Activated CD4-positive, alpha-beta T cell treated with anti-CD3 and anti-CD28 coated beads, Interleukin-2, amount 10 ng/mL, durations not matched to agents 7 days and 5 days (primary cell): ENCODE results near the gene MOB4. TPM values are rescaled to one million over a fixed set of nuclear protein-coding genes. Genes with fewer than 3 reads are reported as not detected.
"Not testable (repeated sequence)": the region's sequence is repeated elsewhere in the genome, so short reads cannot be mapped to it uniquely, and the experiment has no call there.

ENCODE experiments used
- CTCF ChIA-PET: fragments of 350-600 bp; sonication (Branson Sonifier 250); formaldehyde crosslinking; loops from one replicate; lab custom pipeline; 2021; ENCODE audit warnings: antibody characterized with exemption; lab: Charles Lee
- POLR2A ChIA-PET: fragments of 350-600 bp; sonication (Branson Sonifier 250); formaldehyde crosslinking; loops from one replicate; lab custom pipeline; 2021; ENCODE audit warnings: antibody characterized with exemption; lab: Charles Lee
- DNase-seq: peaks from one replicate; pipeline ENCODE4 v3.0.0-alpha.2; 2020
- H3K27ac Mint-ChIP-seq: one replicate; pipeline ENCODE4 v1.8.0; 2021; ENCODE audit warnings: mild to moderate bottlenecking, moderate library complexity, mixed read lengths
- H3K27me3 Mint-ChIP-seq: one replicate; pipeline ENCODE4 v1.8.0; 2021; ENCODE audit warnings: mixed read lengths
- H3K36me3 Mint-ChIP-seq: one replicate; pipeline ENCODE4 v1.8.0; 2021; ENCODE audit warnings: low read depth, mixed read lengths
- H3K4me1 Mint-ChIP-seq: one replicate; pipeline ENCODE4 v1.8.0; 2021; ENCODE audit warnings: mixed read lengths
- H3K4me3 Mint-ChIP-seq: one replicate; pipeline ENCODE4 v1.8.0; 2021; ENCODE audit warnings: mild to moderate bottlenecking, moderate library complexity, mixed read lengths
- H3K9me3 Mint-ChIP-seq: one replicate; pipeline ENCODE4 v1.8.0; 2021; ENCODE audit warnings: mixed read lengths
- total RNA-seq, 2 experiments: library from RNA; stranded (reverse); gene quantifications; one replicate each; pipeline ENCODE4 v1.2.3, GENCODE V29; 2021

Gene MOB4
- total RNA-seq = 10 to 100 TPM; 17.1 to 18.9 TPM

GRCh38 chr2:197515739-197516392 is at the start of gene MOB4:
Gene MOB4, plus strand, starts transcription at chr2:197516066. Its CDS starts 21 bp downstream, at chr2:197516087.
- peak; percentile 93 for DNase-seq
- Mint-ChIP-seq H3K4me3 (peak within 1 kb of the TSS; percentile 91), H3K27me3 (no peaks in the 10 kb centered on the region), H3K27ac (peak within 1 kb of the TSS; percentile 98), H3K4me1 (peaks cover 32% of the 10 kb centered on the region), H3K36me3 (peaks cover 11% of the 10 kb centered on the region), H3K9me3 (peaks cover under 1% of the 10 kb centered on the region)
- ChIA-PET POLR2A (interaction anchor here (0.6 to 1.3 kb wide), 7 partner anchors 16 to 327 kb away, joined by 3 to 5 read pairs (median 3); partner anchors contain the start of genes COQ10B, HSPD1 and HSPE1), CTCF (interaction anchor here (0.6 to 2.2 kb wide), 7 partner anchors 8 to 19 kb away, joined by 3 to 8 read pairs (median 4); partner anchors contain the start of genes HSPD1 and HSPE1)

GRCh38 chr2:197472166-197472565 is 43.7 kb upstream of the MOB4 start:
- DNase-seq = no peak
- ChIA-PET CTCF (interaction anchor here (0.7 to 1.7 kb wide), 2 partner anchors 26 to 82 kb away, joined by 3 to 4 read pairs; no protein-coding TSS in a partner anchor), POLR2A (interaction anchor here (0.6 to 0.7 kb wide), 2 partner anchors 17 to 301 kb away, joined by 3 to 5 read pairs; no protein-coding TSS in a partner anchor)
- Mint-ChIP-seq H3K27ac (no peak overlapping the region), H3K4me1 (peaks cover 3% of the 10 kb centered on the region), H3K27me3 (no peaks in the 10 kb centered on the region), H3K36me3 (peaks cover 52% of the 10 kb centered on the region), H3K9me3 (no peaks in the 10 kb centered on the region), H3K4me3 (no peak overlapping the region)

GRCh38 chr2:197477797-197478196 is 38.1 kb upstream of the MOB4 start:
- peak overlapping the region; percentile 25 for H3K27ac Mint-ChIP-seq
- DNase-seq = no peak
- H3K4me3 Mint-ChIP-seq = no peak overlapping the region
- ChIA-PET CTCF (interaction anchor here (1.2 kb wide), 1 partner anchor 9 kb away, joined by 4 read pairs; no protein-coding TSS in a partner anchor), POLR2A (no interaction called here)
- peaks cover 62% of the 10 kb centered on the region for H3K36me3 Mint-ChIP-seq
- peaks cover 4% of the 10 kb centered on the region for H3K4me1 Mint-ChIP-seq
- no peaks in the 10 kb centered on the region for H3K27me3 Mint-ChIP-seq
- H3K9me3 Mint-ChIP-seq = no peaks in the 10 kb centered on the region

- CTCF ChIA-PET = interaction anchor here (0.7 kb wide), 2 partner anchors 9 to 1030 kb away, joined by 3 read pairs; no protein-coding TSS in a partner anchor
- Mint-ChIP-seq H3K4me1 (peaks cover 4% of the 10 kb centered on the region), H3K9me3 (peaks cover 9% of the 10 kb centered on the region), H3K4me3 (no peak overlapping the region), H3K27me3 (no peaks in the 10 kb centered on the region), H3K36me3 (peaks cover 64% of the 10 kb centered on the region), H3K27ac (peak overlapping the region; percentile 55)
- POLR2A ChIA-PET = interaction anchor here (0.6 kb wide), 1 partner anchor 10 kb away, joined by 3 read pairs; no protein-coding TSS in a partner anchor
- DNase-seq = no peak
These were observed 35.5 kb upstream of the MOB4 start for GRCh38 chr2:197480165-197481036.

- H3K36me3 Mint-ChIP-seq = peaks cover 76% of the 10 kb centered on the region
- not testable (repeated sequence) for H3K27me3 Mint-ChIP-seq, H3K27ac Mint-ChIP-seq, H3K4me3 Mint-ChIP-seq, DNase-seq, H3K4me1 Mint-ChIP-seq
- ChIA-PET POLR2A (interaction anchor here (1.1 kb wide), 1 partner anchor 15 kb away, joined by 3 read pairs; the partner anchor contains the start of genes HSPD1 and HSPE1), CTCF (interaction anchor here (0.9 to 1.9 kb wide), 3 partner anchors 12 to 31 kb away, joined by 3 to 6 read pairs (median 4); no protein-coding TSS in a partner anchor)
- H3K9me3 Mint-ChIP-seq = peaks cover 12% of the 10 kb centered on the region
These were observed 31.6 kb upstream of the MOB4 start for GRCh38 chr2:197484248-197484647.

GRCh38 chr2:197486175-197486574 is 29.7 kb upstream of the MOB4 start:
- ChIA-PET CTCF (no interaction called here), POLR2A (no interaction called here)
- H3K27me3 Mint-ChIP-seq = no peaks in the 10 kb centered on the region
- no peak overlapping the region for H3K4me3 Mint-ChIP-seq
- H3K27ac Mint-ChIP-seq = no peak overlapping the region
- H3K4me1 Mint-ChIP-seq = peaks cover 2% of the 10 kb centered on the region
- no peak for DNase-seq
- peaks cover 81% of the 10 kb centered on the region for H3K36me3 Mint-ChIP-seq
- peaks cover 12% of the 10 kb centered on the region for H3K9me3 Mint-ChIP-seq

GRCh38 chr2:197487385-197487784 is 28.5 kb upstream of the MOB4 start:
- Mint-ChIP-seq H3K27me3 (no peaks in the 10 kb centered on the region), H3K9me3 (peaks cover 12% of the 10 kb centered on the region), H3K27ac (no peak overlapping the region), H3K36me3 (peaks cover 85% of the 10 kb centered on the region), H3K4me3 (no peak overlapping the region), H3K4me1 (peaks cover 5% of the 10 kb centered on the region)
- ChIA-PET POLR2A (no interaction called here), CTCF (no interaction called here)
- no peak for DNase-seq

GRCh38 chr2:197495433-197496134 is 20.3 kb upstream of the MOB4 start:
- Mint-ChIP-seq H3K27me3 (no peaks in the 10 kb centered on the region), H3K4me1 (peaks cover 51% of the 10 kb centered on the region), H3K9me3 (no peaks in the 10 kb centered on the region), H3K27ac (no peak overlapping the region), H3K36me3 (peaks cover 69% of the 10 kb centered on the region), H3K4me3 (peak overlapping the region; percentile 8)
- no peak for DNase-seq
- CTCF ChIA-PET = interaction anchor here (0.6 to 1.3 kb wide), 5 partner anchors 10 to 29 kb away, joined by 3 to 5 read pairs (median 3); no protein-coding TSS in a partner anchor
- POLR2A ChIA-PET = interaction anchor here (0.6 to 0.8 kb wide), 2 partner anchors 21 to 39 kb away, joined by 3 to 4 read pairs; partner anchors contain the start of gene MOB4

- H3K4me3 Mint-ChIP-seq = peak overlapping the region; percentile 91
- H3K27me3 Mint-ChIP-seq = no peaks in the 10 kb centered on the region
- POLR2A ChIA-PET = interaction anchor here (0.6 kb wide), 2 partner anchors 38 to 67 kb away, joined by 4 to 5 read pairs; no protein-coding TSS in a partner anchor
- peaks cover 56% of the 10 kb centered on the region for H3K4me1 Mint-ChIP-seq
- CTCF ChIA-PET = interaction anchor here (1.0 to 1.3 kb wide), 3 partner anchors 9 to 18 kb away, joined by 3 read pairs; no protein-coding TSS in a partner anchor
- H3K27ac Mint-ChIP-seq = no peak overlapping the region
- H3K36me3 Mint-ChIP-seq = peaks cover 68% of the 10 kb centered on the region
- DNase-seq = no peak
- no peaks in the 10 kb centered on the region for H3K9me3 Mint-ChIP-seq
These were observed 19.2 kb upstream of the MOB4 start for GRCh38 chr2:197496695-197497094.

GRCh38 chr2:197497326-197497725 is 18.5 kb upstream of the MOB4 start:
- Mint-ChIP-seq H3K4me1 (peaks cover 63% of the 10 kb centered on the region), H3K36me3 (peaks cover 70% of the 10 kb centered on the region), H3K4me3 (peak overlapping the region; percentile 91), H3K9me3 (no peaks in the 10 kb centered on the region), H3K27ac (peak overlapping the region; percentile 98), H3K27me3 (no peaks in the 10 kb centered on the region)
- no peak for DNase-seq
- ChIA-PET CTCF (interaction anchor here (0.6 to 1.5 kb wide), 2 partner anchors 8 to 13 kb away, joined by 3 to 6 read pairs; no protein-coding TSS in a partner anchor), POLR2A (no interaction called here)

- ChIA-PET CTCF (interaction anchor here (0.6 to 1.5 kb wide), 4 partner anchors 9 to 46 kb away, joined by 3 to 6 read pairs (median 4); no protein-coding TSS in a partner anchor), POLR2A (interaction anchor here (0.6 to 0.7 kb wide), 3 partner anchors 18 to 208 kb away, joined by 3 to 5 read pairs (median 3); no protein-coding TSS in a partner anchor)
- no peaks in the 10 kb centered on the region for H3K27me3 Mint-ChIP-seq
- H3K4me3 Mint-ChIP-seq = peak overlapping the region; percentile 91
- DNase-seq = no peak
- H3K4me1 Mint-ChIP-seq = peaks cover 64% of the 10 kb centered on the region
- H3K27ac Mint-ChIP-seq = peak overlapping the region; percentile 98
- no peaks in the 10 kb centered on the region for H3K9me3 Mint-ChIP-seq
- H3K36me3 Mint-ChIP-seq = peaks cover 70% of the 10 kb centered on the region
These were observed 17.5 kb upstream of the MOB4 start for GRCh38 chr2:197498235-197498936.
